Measurements from ENCODE around the gene WDR4. TPM values are rescaled to one million over a fixed set of nuclear protein-coding genes. Genes with fewer than 3 reads are reported as not detected.

Gene WDR4
- total RNA-seq, 4 donors from 2014 or later = 12.8 to 51.2 (median 26.3) TPM

- H3K4me1 ChIP-seq = no peaks in the 10 kb centered on the region
- TF ChIP-seq CTCF (IDR thresholded peaks at IDR 0.05) (no peak), POLR2A (IDR thresholded peaks at IDR 0.05) (no peak)
- H3K9me3 ChIP-seq = no peaks in the 10 kb centered on the region
- H3K27me3 ChIP-seq = no peaks in the 10 kb centered on the region
- H3K4me3 ChIP-seq = no peak overlapping the region
- peaks cover 0 to 50% (median 0%) of the 10 kb centered on the region in 3 donors for H3K36me3 ChIP-seq
- DNase-seq = no peak
- H3K27ac ChIP-seq = no peak overlapping the region
Measured at GRCh38 chr21:42863504-42863870, 15.9 kb downstream of the WDR4 start.

- DNase-seq = peak in 2 of 3 donors; percentile 55 to 60
- TF ChIP-seq POLR2A (IDR thresholded peaks at IDR 0.05) (no peak), CTCF (IDR thresholded peaks at IDR 0.05) (peak in 3 of 6 experiments; percentile 21 to 33 (median 24))
- Histone ChIP-seq H3K36me3 (peaks cover 0 to 48% (median 0%) of the 10 kb centered on the region in 3 donors), H3K27me3 (no peaks in the 10 kb centered on the region), H3K27ac (no peak overlapping the region), H3K9me3 (no peaks in the 10 kb centered on the region), H3K4me3 (no peak overlapping the region), H3K4me1 (no peaks in the 10 kb centered on the region)
Measured at GRCh38 chr21:42862774-42863503, 16.4 kb downstream of the WDR4 start.

GRCh38 chr21:42861848-42862400 lies 17.4 kb downstream of the WDR4 start:
- Histone ChIP-seq H3K36me3 (peaks cover 0 to 57% (median 0%) of the 10 kb centered on the region in 3 donors), H3K4me1 (no peaks in the 10 kb centered on the region), H3K27me3 (no peaks in the 10 kb centered on the region), H3K4me3 (no peak overlapping the region), H3K9me3 (no peaks in the 10 kb centered on the region), H3K27ac (no peak overlapping the region)
- DNase-seq = no peak
- no peak for TF ChIP-seq POLR2A (IDR thresholded peaks at IDR 0.05)
- TF ChIP-seq CTCF (IDR thresholded peaks at IDR 0.05) = no peak

- H3K4me1 ChIP-seq = no peaks in the 10 kb centered on the region
- no peaks in the 10 kb centered on the region for H3K9me3 ChIP-seq
- no peak overlapping the region for H3K27ac ChIP-seq
- peaks cover 0 to 61% (median 0%) of the 10 kb centered on the region in 3 donors for H3K36me3 ChIP-seq
- no peak overlapping the region for H3K4me3 ChIP-seq
- DNase-seq = no peak
- no peak for TF ChIP-seq CTCF (IDR thresholded peaks at IDR 0.05)
- no peaks in the 10 kb centered on the region for H3K27me3 ChIP-seq
Measured at GRCh38 chr21:42861311-42861847, 18.0 kb downstream of the WDR4 start.

GRCh38 chr21:42860345-42860744 lies 19.0 kb downstream of the WDR4 start:
- TF ChIP-seq CTCF (IDR thresholded peaks at IDR 0.05) (no peak), POLR2A (IDR thresholded peaks at IDR 0.05) (no peak)
- Histone ChIP-seq H3K4me1 (no peaks in the 10 kb centered on the region), H3K27me3 (no peaks in the 10 kb centered on the region), H3K27ac (no peak overlapping the region), H3K4me3 (no peak overlapping the region), H3K9me3 (no peaks in the 10 kb centered on the region), H3K36me3 (peaks cover 0 to 71% (median 0%) of the 10 kb centered on the region in 3 donors)
- no peak for DNase-seq
